ENCODE data around the gene WFDC1. TPM values are rescaled to one million over a fixed set of nuclear protein-coding genes. Genes with fewer than 3 reads are reported as not detected.

The WFDC1 gene
- total and polyA plus RNA-seq, 2 experiments from 2014 or later = 0.76 to 0.95 TPM

DNA sequence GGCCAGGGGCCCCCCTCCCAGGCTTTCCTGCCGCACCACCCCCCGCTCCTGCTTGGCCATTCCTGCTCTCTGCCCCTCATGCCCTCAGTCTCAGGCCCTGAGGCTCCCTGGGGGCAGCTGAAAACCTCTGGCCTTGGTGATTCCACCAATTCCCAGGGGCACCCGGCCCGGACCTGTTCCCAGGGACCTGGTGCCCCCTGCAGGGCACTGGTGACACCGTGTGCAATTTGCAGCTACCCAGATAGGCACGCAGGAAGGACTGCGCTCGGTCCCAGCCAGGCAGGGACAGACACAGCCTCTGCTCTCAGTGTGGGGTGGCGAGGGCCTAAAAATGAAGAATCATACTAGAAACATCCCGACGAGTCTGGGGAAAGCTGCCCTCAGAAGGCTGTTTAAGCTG is 13.4 kb downstream of the WFDC1 start:
- Mint-ChIP-seq H3K27ac (no peak overlapping the region), H3K36me3 (ENCODE audit: low read depth) (no peaks in the 10 kb centered on the region), H3K4me3 (no peak overlapping the region), H3K27me3 (ENCODE audit: insufficient read depth, low read depth, poor library complexity) (peaks cover 23% of the 10 kb centered on the region), H3K9me3 (no peaks in the 10 kb centered on the region), H3K4me1 (peaks cover 13% of the 10 kb centered on the region)
- peak; percentile 88 for DNase-seq (ENCODE audit: low spot score)
- Histone ChIP-seq H3K4me2 (no peak overlapping the region), H3K4me1 (ENCODE audit: insufficient read depth) (peaks cover 6% of the 10 kb centered on the region), H2AFZ (no peak overlapping the region), H4K20me1 (replicated peaks; ENCODE audit: insufficient read depth) (no peaks in the 10 kb centered on the region), H3F3A (replicated peaks; ENCODE audit: low read depth) (no peaks in the 10 kb centered on the region), H3K36me3 (ENCODE audit: insufficient read depth) (no peaks in the 10 kb centered on the region), H3K27me3 (ENCODE audit: insufficient read depth) (no peaks in the 10 kb centered on the region), H3K79me2 (replicated peaks; ENCODE audit: insufficient read depth) (no peaks in the 10 kb centered on the region), H3K9me2 (ENCODE audit: insufficient read depth) (no peaks in the 10 kb centered on the region), H3K4me3 (no peak overlapping the region), H3K27ac (ENCODE audit: low read depth) (no peak overlapping the region)
- TF ChIP-seq, protein P1, sequence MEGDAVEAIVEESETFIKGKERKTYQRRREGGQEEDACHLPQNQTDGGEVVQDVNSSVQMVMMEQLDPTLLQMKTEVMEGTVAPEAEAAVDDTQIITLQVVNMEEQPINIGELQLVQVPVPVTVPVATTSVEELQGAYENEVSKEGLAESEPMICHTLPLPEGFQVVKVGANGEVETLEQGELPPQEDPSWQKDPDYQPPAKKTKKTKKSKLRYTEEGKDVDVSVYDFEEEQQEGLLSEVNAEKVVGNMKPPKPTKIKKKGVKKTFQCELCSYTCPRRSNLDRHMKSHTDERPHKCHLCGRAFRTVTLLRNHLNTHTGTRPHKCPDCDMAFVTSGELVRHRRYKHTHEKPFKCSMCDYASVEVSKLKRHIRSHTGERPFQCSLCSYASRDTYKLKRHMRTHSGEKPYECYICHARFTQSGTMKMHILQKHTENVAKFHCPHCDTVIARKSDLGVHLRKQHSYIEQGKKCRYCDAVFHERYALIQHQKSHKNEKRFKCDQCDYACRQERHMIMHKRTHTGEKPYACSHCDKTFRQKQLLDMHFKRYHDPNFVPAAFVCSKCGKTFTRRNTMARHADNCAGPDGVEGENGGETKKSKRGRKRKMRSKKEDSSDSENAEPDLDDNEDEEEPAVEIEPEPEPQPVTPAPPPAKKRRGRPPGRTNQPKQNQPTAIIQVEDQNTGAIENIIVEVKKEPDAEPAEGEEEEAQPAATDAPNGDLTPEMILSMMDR (conservative IDR thresholded peaks at IDR 0.05; ENCODE audit: low read depth in 2 of 2) = peak; percentile 69 to 93
- no peak for TF ChIP-seq ZNF114 (CRISPR knock-in tag; IDR thresholded peaks at IDR 0.05)
- ATAC-seq = peak; percentile 83

DNA sequence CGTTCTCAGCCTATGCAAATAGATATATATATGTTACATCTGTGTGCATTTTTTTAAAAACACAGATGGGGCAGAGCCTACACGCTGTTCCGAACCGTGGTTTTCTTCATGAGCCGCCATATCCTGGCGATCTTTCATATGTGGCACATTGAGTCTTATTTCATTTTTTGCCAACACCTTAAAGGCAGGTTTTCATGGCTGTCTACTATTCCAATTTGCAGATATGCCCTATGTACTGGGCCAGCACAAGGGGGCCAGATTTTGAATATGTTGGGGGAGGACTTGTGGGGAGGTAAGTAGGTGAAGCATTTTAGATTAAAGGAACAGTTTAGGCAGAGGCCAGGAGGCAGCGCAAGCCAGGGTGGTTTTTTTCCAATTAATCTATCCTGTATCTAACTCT is 16.0 kb downstream of the WFDC1 start:
- ATAC-seq = no peak
- Mint-ChIP-seq H3K4me1 (peaks cover 12% of the 10 kb centered on the region), H3K36me3 (ENCODE audit: low read depth) (no peaks in the 10 kb centered on the region), H3K4me3 (no peak overlapping the region), H3K27ac (no peak overlapping the region), H3K9me3 (no peaks in the 10 kb centered on the region), H3K27me3 (ENCODE audit: insufficient read depth, low read depth, poor library complexity) (peaks cover 25% of the 10 kb centered on the region)
- 0 out of 2 replicates have a peak, but pooled peaks cover 4% of the 10 kb centered on the region for H3F3A ChIP-seq (replicated peaks; ENCODE audit: low read depth)
- DNase-seq (ENCODE audit: low spot score) = no peak
- H3K4me3 ChIP-seq = no peak overlapping the region
- H3K27me3 ChIP-seq (ENCODE audit: insufficient read depth) = no peaks in the 10 kb centered on the region
- H2AFZ ChIP-seq = no peak overlapping the region
- H3K9me2 ChIP-seq (ENCODE audit: insufficient read depth) = no peaks in the 10 kb centered on the region
- no peak overlapping the region for H3K4me2 ChIP-seq
- H3K36me3 ChIP-seq (ENCODE audit: insufficient read depth) = no peaks in the 10 kb centered on the region
- H3K4me1 ChIP-seq (ENCODE audit: insufficient read depth) = peaks cover 6% of the 10 kb centered on the region
- H3K79me2 ChIP-seq (replicated peaks; ENCODE audit: insufficient read depth) = no peaks in the 10 kb centered on the region
- H4K20me1 ChIP-seq (replicated peaks; ENCODE audit: insufficient read depth) = no peaks in the 10 kb centered on the region
- H3K27ac ChIP-seq (ENCODE audit: low read depth) = no peak overlapping the region
- TF ChIP-seq CREB1 (CRISPR knock-in tag; IDR thresholded peaks at IDR 0.05; ENCODE audit: low read depth) (no peak), EZH2 (IDR thresholded peaks at IDR 0.05; ENCODE audit: low read depth, unreplicated experiment) (no peak), ZNF331 (CRISPR knock-in tag; IDR thresholded peaks at IDR 0.05; ENCODE audit: low read depth) (no peak), POLR2AphosphoS5 (IDR thresholded peaks at IDR 0.05; ENCODE audit: low read depth) (no peak), EZH2phosphoT487 (IDR thresholded peaks at IDR 0.05; ENCODE audit: unreplicated experiment) (no peak), NANOG (IDR thresholded peaks at IDR 0.05; ENCODE audit: borderline replicate concordance) (no peak)
- TF ChIP-seq, protein P1 (conservative IDR thresholded peaks at IDR 0.05; ENCODE audit: low read depth in 2 of 2) = no peak
- TF ChIP-seq, protein P2, sequence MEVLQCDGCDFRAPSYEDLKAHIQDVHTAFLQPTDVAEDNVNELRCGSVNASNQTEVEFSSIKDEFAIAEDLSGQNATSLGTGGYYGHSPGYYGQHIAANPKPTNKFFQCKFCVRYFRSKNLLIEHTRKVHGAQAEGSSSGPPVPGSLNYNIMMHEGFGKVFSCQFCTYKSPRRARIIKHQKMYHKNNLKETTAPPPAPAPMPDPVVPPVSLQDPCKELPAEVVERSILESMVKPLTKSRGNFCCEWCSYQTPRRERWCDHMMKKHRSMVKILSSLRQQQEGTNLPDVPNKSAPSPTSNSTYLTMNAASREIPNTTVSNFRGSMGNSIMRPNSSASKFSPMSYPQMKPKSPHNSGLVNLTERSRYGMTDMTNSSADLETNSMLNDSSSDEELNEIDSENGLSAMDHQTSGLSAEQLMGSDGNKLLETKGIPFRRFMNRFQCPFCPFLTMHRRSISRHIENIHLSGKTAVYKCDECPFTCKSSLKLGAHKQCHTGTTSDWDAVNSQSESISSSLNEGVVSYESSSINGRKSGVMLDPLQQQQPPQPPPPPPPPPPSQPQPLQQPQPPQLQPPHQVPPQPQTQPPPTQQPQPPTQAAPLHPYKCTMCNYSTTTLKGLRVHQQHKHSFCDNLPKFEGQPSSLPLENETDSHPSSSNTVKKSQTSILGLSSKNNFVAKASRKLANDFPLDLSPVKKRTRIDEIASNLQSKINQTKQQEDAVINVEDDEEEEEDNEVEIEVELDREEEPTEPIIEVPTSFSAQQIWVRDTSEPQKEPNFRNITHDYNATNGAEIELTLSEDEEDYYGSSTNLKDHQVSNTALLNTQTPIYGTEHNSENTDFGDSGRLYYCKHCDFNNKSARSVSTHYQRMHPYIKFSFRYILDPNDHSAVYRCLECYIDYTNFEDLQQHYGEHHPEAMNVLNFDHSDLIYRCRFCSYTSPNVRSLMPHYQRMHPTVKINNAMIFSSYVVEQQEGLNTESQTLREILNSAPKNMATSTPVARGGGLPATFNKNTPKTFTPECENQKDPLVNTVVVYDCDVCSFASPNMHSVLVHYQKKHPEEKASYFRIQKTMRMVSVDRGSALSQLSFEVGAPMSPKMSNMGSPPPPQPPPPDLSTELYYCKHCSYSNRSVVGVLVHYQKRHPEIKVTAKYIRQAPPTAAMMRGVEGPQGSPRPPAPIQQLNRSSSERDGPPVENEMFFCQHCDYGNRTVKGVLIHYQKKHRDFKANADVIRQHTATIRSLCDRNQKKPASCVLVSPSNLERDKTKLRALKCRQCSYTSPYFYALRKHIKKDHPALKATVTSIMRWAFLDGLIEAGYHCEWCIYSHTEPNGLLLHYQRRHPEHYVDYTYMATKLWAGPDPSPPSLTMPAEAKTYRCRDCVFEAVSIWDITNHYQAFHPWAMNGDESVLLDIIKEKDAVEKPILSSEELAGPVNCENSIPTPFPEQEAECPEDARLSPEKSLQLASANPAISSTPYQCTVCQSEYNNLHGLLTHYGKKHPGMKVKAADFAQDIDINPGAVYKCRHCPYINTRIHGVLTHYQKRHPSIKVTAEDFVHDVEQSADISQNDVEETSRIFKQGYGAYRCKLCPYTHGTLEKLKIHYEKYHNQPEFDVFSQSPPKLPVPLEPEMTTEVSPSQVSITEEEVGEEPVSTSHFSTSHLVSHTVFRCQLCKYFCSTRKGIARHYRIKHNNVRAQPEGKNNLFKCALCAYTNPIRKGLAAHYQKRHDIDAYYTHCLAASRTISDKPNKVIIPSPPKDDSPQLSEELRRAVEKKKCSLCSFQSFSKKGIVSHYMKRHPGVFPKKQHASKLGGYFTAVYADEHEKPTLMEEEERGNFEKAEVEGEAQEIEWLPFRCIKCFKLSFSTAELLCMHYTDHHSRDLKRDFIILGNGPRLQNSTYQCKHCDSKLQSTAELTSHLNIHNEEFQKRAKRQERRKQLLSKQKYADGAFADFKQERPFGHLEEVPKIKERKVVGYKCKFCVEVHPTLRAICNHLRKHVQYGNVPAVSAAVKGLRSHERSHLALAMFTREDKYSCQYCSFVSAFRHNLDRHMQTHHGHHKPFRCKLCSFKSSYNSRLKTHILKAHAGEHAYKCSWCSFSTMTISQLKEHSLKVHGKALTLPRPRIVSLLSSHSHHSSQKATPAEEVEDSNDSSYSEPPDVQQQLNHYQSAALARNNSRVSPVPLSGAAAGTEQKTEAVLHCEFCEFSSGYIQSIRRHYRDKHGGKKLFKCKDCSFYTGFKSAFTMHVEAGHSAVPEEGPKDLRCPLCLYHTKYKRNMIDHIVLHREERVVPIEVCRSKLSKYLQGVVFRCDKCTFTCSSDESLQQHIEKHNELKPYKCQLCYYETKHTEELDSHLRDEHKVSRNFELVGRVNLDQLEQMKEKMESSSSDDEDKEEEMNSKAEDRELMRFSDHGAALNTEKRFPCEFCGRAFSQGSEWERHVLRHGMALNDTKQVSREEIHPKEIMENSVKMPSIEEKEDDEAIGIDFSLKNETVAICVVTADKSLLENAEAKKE (CRISPR knock-in tag; IDR thresholded peaks at IDR 0.05) = no peak
